Upper lobe of left lung (tissue), 4 donors: ENCODE measurements around the gene HMX1.

Experiments used
- POLR2A ChIP-seq, 4 donors: fragments of 450-650 bp; IDR thresholded peaks; one replicate each; pipeline ENCODE4 v1.5.1; 2016 to 2017; ENCODE audit warnings: antibody characterized with exemption in 4 of 4, mild to moderate bottlenecking in 2 of 4
- TF ChIP-seq, protein P1 (sequence below), 6 experiments: fragments of 450-650 bp in 4 of 6; fragments of 200-600 bp in 2 of 6; sonication (generic) in 2 of 6; IDR thresholded peaks; one replicate each; pipeline ENCODE4 v1.5.1; 2016 to 2019; ENCODE audit warnings: antibody characterized with exemption in 6 of 6

DNA sequence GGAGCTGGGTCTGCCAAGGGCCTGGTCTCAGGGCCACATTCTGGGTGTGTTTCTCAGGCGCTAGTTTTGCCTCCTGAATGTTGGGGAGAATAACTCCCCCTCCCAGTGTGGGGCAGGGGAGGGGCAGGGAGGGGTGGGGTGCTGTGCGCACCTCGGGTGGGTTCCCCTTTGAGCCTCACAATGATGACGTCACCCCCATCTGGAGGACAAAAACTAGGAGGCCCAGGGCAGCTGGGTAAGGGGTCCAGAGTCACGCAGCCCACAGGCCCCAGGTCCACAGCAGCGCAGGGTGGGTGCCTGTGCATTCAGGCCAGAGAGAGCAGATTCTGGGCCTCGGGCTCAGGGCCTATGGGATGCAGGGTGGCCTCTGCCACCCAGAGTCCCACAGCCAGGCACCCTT is 23.7 kb upstream of the HMX1 start:
- TF ChIP-seq, protein P1, sequence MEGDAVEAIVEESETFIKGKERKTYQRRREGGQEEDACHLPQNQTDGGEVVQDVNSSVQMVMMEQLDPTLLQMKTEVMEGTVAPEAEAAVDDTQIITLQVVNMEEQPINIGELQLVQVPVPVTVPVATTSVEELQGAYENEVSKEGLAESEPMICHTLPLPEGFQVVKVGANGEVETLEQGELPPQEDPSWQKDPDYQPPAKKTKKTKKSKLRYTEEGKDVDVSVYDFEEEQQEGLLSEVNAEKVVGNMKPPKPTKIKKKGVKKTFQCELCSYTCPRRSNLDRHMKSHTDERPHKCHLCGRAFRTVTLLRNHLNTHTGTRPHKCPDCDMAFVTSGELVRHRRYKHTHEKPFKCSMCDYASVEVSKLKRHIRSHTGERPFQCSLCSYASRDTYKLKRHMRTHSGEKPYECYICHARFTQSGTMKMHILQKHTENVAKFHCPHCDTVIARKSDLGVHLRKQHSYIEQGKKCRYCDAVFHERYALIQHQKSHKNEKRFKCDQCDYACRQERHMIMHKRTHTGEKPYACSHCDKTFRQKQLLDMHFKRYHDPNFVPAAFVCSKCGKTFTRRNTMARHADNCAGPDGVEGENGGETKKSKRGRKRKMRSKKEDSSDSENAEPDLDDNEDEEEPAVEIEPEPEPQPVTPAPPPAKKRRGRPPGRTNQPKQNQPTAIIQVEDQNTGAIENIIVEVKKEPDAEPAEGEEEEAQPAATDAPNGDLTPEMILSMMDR (IDR thresholded peaks at IDR 0.05) = no peak
- TF ChIP-seq POLR2A (IDR thresholded peaks at IDR 0.05) = no peak
